SK-N-SH treated with all-trans-retinoic acid at 6 μM for 48 hours (cell line): ENCODE data around the gene PMP22.

Source experiments
- BACH2 ChIP-seq: fragments of 250-450 bp; sonication (Bioruptor Pico); IDR thresholded peaks from 2 replicates; pipeline ENCODE4 v1.9.0; 2021; ENCODE audit warnings: mild to moderate bottlenecking, borderline replicate concordance
- CSDC2 ChIP-seq: fragments of 250-450 bp; sonication (Bioruptor Pico); IDR thresholded peaks from 2 replicates; pipeline ENCODE4 v1.5.0; 2020; ENCODE audit warnings: mild to moderate bottlenecking, moderate library complexity
- GLIS3 ChIP-seq: fragments of 250-450 bp; sonication (Bioruptor Pico); IDR thresholded peaks from 2 replicates; pipeline ENCODE4 v1.5.0; 2020; ENCODE audit warnings: mild to moderate bottlenecking, moderate library complexity
- OSR1 ChIP-seq: fragments of 250-450 bp; sonication (Bioruptor Pico); IDR thresholded peaks from 2 replicates; pipeline ENCODE4 v1.8.0; 2022; ENCODE audit warnings: moderate library complexity, mild to moderate bottlenecking, inconsistent platforms
- RARB ChIP-seq: fragments of 250-450 bp; sonication (Bioruptor Pico); IDR thresholded peaks from 2 replicates; pipeline ENCODE4 v1.8.0; 2021; ENCODE audit warnings: mild to moderate bottlenecking, moderate library complexity
- SNAI2 ChIP-seq: fragments of 250-450 bp; sonication (Bioruptor Pico); IDR thresholded peaks from 2 replicates; pipeline ENCODE4 v1.5.0; 2020; ENCODE audit warnings: mild to moderate bottlenecking, moderate library complexity
- TCF4 ChIP-seq: fragments of 250-450 bp; sonication (Bioruptor Pico); IDR thresholded peaks from 2 replicates; pipeline ENCODE4 v1.8.0; 2021; ENCODE audit warnings: mild to moderate bottlenecking, moderate library complexity, borderline replicate concordance
- ZC3H10 ChIP-seq: fragments of 250-450 bp; sonication (Bioruptor Pico); IDR thresholded peaks from 2 replicates; pipeline ENCODE4 v1.5.1; 2021; ENCODE audit warnings: mild to moderate bottlenecking, moderate library complexity
- ZFP30 ChIP-seq: fragments of 450-650 bp; formaldehyde crosslinking; IDR thresholded peaks from 2 replicates; pipeline ENCODE4 v1.5.0; 2022; ENCODE audit warnings: mild to moderate bottlenecking, moderate library complexity
- ZNF565 ChIP-seq: fragments of 450-650 bp; formaldehyde crosslinking; conservative IDR thresholded peaks from 2 replicates; pipeline ENCODE4 v1.5.0; 2020; ENCODE audit warnings: low read depth, mild to moderate bottlenecking, moderate library complexity
- ZNF8 ChIP-seq: fragments of 450-650 bp; formaldehyde crosslinking; IDR thresholded peaks from 2 replicates; pipeline ENCODE4 v1.5.0; 2020; ENCODE audit warnings: mild to moderate bottlenecking, moderate library complexity
- TF ChIP-seq, protein P1 (sequence below): fragments of 250-450 bp; sonication (Bioruptor Pico); IDR thresholded peaks from 2 replicates; pipeline ENCODE4 v1.5.0; 2020; ENCODE audit warnings: mild to moderate bottlenecking, moderate library complexity
- TF ChIP-seq, protein P2 (sequence below): fragments of 250-450 bp; sonication (Bioruptor Pico); IDR thresholded peaks from 2 replicates; pipeline ENCODE4 v1.8.0; 2020; ENCODE audit warnings: mild to moderate bottlenecking, moderate library complexity, borderline replicate concordance
- TF ChIP-seq, protein P3 (sequence below): fragments of 250-450 bp; sonication (Bioruptor Pico); IDR thresholded peaks from 2 replicates; pipeline ENCODE4 v1.8.0; 2021; ENCODE audit warnings: low read depth, mild to moderate bottlenecking, moderate library complexity, borderline replicate concordance

DNA sequence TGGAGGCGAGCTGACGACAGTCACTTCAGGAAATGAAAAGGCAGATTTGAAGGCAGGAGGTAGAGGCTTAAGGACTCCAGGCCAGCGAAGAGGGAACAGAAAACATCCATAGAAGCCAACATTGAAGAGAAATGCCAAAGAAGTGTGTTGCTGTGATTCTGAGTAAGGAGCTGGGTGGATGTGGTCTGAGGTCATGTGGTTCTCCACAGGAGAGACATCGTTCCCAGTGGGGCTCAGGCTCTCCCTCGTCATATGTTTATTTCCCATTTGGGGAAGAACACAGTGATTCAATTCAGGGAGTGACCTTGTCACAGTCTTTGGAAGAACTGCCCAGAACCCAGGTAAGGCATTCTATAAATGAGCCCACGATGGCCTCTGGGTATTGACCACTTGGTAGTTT is 6.6 kb upstream of the PMP22 start:
- TF ChIP-seq TCF4 (CRISPR knock-in tag) (no peak), ZFP30 (no peak), CSDC2 (no peak), GLIS3 (no peak), ZNF565 (CRISPR knock-in tag) (no peak), SNAI2 (no peak), ZC3H10 (CRISPR knock-in tag) (no peak), RARB (CRISPR knock-in tag) (no peak), BACH2 (CRISPR knock-in tag) (no peak), ZNF8 (CRISPR knock-in tag) (no peak), OSR1 (CRISPR knock-in tag) (no peak)
- TF ChIP-seq, protein P1, sequence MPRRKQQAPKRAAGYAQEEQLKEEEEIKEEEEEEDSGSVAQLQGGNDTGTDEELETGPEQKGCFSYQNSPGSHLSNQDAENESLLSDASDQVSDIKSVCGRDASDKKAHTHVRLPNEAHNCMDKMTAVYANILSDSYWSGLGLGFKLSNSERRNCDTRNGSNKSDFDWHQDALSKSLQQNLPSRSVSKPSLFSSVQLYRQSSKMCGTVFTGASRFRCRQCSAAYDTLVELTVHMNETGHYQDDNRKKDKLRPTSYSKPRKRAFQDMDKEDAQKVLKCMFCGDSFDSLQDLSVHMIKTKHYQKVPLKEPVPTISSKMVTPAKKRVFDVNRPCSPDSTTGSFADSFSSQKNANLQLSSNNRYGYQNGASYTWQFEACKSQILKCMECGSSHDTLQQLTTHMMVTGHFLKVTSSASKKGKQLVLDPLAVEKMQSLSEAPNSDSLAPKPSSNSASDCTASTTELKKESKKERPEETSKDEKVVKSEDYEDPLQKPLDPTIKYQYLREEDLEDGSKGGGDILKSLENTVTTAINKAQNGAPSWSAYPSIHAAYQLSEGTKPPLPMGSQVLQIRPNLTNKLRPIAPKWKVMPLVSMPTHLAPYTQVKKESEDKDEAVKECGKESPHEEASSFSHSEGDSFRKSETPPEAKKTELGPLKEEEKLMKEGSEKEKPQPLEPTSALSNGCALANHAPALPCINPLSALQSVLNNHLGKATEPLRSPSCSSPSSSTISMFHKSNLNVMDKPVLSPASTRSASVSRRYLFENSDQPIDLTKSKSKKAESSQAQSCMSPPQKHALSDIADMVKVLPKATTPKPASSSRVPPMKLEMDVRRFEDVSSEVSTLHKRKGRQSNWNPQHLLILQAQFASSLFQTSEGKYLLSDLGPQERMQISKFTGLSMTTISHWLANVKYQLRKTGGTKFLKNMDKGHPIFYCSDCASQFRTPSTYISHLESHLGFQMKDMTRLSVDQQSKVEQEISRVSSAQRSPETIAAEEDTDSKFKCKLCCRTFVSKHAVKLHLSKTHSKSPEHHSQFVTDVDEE (CRISPR knock-in tag) = no peak
- TF ChIP-seq, protein P2, sequence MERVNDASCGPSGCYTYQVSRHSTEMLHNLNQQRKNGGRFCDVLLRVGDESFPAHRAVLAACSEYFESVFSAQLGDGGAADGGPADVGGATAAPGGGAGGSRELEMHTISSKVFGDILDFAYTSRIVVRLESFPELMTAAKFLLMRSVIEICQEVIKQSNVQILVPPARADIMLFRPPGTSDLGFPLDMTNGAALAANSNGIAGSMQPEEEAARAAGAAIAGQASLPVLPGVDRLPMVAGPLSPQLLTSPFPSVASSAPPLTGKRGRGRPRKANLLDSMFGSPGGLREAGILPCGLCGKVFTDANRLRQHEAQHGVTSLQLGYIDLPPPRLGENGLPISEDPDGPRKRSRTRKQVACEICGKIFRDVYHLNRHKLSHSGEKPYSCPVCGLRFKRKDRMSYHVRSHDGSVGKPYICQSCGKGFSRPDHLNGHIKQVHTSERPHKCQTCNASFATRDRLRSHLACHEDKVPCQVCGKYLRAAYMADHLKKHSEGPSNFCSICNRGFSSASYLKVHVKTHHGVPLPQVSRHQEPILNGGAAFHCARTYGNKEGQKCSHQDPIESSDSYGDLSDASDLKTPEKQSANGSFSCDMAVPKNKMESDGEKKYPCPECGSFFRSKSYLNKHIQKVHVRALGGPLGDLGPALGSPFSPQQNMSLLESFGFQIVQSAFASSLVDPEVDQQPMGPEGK (CRISPR knock-in tag) = no peak
- TF ChIP-seq, protein P3, sequence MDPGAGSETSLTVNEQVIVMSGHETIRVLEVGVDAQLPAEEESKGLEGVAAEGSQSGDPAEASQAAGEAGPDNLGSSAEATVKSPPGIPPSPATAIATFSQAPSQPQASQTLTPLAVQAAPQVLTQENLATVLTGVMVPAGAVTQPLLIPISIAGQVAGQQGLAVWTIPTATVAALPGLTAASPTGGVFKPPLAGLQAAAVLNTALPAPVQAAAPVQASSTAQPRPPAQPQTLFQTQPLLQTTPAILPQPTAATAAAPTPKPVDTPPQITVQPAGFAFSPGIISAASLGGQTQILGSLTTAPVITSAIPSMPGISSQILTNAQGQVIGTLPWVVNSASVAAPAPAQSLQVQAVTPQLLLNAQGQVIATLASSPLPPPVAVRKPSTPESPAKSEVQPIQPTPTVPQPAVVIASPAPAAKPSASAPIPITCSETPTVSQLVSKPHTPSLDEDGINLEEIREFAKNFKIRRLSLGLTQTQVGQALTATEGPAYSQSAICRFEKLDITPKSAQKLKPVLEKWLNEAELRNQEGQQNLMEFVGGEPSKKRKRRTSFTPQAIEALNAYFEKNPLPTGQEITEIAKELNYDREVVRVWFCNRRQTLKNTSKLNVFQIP (CRISPR knock-in tag) = no peak
